ENCODE data around the gene DPYD.
A peak's percentile ranks its signal among the peaks of the same experiment; 100 is the strongest.

The DPYD gene

DNA sequence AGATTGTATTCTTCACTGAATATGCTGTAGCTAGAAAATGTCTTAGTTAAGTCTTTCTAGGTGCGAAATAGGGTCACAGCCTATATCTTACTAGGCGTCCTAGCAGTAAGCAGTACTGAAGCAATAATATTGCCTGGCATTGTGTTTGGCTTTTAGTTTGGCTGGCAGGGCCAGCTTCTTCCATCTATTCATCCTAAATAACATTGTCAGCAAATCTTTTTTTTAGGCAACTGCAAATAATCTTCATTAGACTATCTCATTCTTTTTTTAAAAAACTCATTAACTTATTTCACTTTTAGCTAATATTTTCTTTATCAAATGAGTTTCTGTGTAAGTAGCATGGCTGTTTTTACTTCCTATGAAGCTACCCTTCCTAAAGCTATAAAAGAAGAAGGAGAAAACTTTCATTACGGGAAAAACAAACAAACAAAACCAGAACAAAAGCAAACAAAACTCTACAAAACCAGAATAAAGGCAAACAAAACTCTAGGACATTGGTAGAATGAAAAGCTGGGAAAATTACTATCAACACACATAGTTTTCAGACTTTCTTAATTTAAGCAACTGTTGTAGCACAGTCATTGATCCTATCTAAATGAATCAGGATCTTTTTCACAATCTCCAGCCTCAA, 506.0 kb downstream of the DPYD start:
- DNase-seq = no peak

DNA sequence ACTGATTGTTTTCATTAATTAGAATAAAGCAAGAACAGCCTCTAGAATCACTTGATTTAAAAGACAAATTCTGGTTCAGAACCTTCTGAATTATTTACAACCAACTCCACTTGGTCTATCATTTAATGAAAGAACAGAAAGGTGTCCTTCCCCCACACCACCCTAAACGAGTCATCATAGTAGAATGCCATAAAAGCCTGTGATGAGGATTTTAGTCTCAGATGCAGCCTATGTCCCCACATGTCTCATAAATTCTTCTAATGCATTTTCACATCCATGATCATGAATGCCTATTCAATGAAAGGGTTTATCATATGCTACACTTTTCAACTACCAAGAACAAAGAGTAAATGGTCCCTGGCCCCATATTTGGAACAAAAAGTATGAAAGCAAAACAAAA, 508.1 kb downstream of the DPYD start:
- no peak for DNase-seq

DNA sequence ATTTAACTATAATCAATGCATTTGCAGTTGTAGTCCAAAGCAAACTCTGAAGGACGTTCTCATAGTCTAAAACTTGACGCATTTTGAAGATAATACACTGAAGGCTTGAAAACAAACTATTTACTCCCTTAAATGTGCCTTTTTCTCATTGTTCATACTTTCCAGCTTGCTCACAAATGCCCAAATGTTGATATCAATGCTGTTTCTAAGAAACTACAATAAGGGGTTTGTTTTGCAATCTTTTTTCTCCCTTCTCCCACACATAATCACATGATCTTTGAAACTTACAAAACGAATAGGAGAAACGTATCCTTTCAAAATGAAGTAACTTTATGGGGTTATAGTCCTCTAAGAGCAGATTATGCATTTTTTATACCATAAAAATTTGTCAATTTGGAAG, 508.7 kb downstream of the DPYD start:
- no peak for DNase-seq

DNA sequence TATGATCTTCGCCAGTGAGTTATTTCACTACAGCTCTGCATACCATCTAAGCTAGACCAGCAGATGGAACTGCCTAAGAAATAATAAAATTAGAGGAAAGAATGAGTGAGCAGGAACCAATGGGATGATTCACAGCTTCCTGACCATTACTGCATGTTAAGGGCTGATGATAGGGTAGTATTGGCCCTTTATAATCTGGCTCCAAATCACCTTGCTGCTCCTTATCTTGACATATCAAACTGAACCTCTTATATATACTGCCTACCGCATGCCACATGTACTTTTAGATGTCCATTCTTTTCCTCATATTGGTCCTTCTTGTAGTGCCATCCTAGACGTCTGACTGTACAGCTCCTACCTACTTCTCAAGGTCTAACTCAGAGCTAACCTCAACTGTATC, 524.4 kb downstream of the DPYD start:
- no peak for DNase-seq

DNA sequence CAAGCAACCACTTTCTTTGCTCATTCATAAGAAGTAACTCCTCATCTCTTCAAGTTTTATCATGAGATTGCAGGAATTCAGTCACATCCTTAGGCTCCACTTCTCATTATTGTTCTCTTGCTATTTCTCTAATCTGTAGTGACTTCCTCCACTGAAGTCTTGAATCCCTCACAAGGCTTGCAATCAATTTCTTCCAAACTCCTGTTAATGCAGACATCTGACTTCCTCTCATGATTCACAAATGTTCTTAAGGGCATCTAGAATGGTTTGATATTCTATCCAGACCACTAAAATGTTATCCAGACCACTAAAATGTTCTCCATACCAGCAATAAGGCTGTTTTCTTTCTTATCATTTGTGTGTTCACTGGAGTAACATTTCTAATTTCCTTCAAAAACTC, 528.1 kb downstream of the DPYD start:
- no peak for DNase-seq

DNA sequence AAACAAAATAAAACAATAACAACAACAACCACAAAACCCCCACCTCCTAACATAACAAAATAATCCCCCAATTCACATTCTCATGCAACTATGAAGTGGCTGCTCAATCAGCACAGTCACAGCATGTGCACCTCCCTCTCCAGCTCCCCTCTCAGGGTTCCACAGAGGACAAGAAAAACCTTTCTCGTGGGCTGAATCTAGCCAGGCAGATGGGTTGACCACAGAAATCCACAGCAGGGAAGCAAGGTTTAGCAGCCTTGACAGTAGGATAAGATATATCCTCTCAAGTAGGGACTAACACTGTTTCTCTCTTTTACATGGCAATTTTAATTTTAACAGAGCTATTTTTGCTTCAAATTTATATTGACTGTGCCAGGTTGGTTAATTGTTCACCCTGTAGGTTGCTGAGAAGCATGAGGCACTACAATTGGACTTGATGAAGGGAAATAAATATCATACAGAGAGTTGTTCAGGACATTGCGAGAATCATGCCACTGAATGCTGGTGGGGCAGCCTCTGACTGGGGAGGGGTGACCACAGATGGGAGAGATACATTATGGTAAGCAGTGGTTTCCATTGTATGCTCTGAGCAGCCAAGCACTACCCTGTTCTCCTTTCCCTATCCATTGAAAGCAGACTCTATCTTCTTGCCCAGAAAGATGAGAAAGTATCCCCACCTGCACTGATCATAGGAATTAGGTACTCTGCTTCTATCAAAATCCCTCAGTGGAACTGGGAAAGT, 535.1 kb downstream of the DPYD start:
- DNase-seq = peak; percentile 6

DNA sequence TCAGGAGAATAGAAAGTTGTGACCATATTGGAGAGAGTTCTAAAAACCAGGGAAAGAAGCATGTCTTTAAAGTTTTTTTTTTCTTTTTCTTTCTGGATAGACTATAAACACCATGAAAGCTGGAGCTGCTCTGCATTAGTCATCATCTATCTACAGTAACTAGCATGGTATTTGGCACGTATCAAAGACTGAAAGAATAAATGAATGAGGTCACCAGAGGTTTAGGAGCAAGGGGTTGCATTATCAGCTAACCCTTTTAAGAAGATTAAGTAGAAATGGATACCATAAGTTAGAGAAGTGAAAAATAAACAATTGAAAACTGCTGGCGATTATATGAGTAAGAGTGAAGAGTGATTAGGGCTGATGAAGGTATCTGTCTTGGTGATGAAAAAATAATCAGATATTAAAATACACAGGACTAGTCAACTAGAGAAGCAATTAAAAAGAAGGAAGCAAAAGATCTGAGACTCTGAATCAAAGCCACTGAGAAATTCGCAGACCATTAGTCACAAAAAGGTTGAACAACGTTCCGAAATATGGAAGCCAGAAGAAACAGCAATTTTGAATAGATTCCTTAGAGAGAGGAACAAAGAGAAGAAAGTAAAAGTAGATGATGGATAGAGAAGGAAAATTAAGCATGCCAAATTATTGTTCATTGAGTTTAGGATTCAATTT, 536.4 kb downstream of the DPYD start:
- peak; percentile 43 for DNase-seq

DNA sequence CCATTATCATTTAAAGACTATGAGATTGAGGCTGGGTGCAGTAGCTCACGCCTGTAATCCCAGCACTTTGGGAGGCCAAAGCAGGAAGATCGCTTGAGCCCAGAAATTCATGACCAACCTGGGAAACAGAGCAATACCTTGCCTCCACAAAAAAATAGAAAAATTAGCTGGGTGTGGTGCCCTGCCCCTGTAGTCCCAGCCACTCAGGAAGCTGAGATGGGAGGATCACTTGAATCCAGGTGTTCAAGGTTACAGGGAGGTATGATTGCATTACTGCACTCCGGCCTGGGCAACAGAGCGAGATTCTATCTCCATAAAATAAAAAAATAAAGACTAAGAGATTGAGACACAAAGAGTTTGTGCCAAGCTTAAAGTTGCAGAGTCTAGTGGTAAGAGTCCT, 537.0 kb downstream of the DPYD start:
- no peak for DNase-seq

DNA sequence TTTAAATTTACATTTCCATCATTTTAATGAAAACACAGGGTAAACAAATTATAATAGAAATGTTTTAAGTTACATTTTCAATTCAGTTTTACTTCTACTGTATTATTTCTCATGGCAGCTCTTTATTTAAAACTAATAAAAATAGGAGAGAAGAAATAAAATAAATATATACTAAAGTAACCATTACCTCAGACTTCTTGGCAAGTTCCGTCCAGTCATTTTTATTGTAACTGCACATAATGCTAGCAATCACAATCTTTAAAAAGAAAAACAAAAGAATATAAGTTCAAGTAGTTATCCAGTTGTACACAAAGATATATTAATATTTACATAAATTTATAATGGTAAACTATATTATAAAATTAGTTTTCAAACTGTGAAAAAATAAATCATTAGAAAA, 538.6 kb downstream of the DPYD start:
- no peak for DNase-seq

DNA sequence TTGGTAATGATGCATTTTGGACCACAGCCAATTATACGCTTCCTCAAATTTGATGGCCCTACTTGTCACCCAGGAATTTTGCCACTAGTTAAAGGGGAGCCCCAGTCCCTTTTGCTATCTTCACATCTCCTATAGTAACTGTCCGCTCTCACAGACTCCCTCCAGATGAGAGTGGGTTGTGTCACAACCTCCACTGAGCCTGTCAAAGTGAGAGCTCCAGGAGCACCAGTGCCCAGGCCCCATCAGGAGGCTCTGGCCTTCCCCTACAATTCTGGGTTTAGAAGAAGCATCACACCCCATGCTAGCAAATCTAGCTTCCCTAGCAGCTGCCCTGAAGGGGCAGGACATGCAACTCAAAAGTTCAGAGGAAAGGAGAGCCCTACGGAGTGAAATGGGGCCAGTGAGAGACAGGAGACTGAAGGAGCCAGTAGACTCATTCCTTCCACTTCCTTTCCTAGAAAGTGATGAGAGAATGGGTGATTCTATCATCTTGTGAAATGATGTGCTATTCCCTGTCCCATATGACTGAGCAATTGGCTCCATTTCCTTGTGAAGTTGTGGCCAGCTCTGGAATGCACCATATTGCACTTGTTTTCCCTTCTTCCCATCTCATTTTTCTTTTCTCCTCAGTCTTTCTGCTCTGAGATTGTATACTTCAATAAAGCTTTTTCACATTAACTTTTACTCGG, 541.3 kb downstream of the DPYD start:
- no peak for DNase-seq

DNA sequence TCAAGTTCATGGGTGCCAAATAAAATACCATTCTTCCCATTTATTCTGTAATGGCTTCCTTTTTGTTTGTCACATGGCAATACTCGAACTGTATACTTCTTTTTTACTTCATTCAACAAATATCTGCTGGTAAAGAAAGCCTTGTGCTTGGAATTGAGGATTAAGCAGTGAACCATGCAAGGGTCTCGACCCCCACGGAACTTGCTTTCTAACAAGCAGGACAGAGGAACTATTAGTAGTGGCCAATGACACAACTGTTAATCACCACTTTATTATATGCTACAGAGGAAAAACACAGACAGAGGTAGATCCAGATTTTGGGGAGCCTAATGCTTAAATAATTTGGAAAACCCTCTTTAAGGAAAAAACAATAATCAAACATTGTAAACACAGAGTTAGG, 542.2 kb downstream of the DPYD start:
- DNase-seq = no peak

DNA sequence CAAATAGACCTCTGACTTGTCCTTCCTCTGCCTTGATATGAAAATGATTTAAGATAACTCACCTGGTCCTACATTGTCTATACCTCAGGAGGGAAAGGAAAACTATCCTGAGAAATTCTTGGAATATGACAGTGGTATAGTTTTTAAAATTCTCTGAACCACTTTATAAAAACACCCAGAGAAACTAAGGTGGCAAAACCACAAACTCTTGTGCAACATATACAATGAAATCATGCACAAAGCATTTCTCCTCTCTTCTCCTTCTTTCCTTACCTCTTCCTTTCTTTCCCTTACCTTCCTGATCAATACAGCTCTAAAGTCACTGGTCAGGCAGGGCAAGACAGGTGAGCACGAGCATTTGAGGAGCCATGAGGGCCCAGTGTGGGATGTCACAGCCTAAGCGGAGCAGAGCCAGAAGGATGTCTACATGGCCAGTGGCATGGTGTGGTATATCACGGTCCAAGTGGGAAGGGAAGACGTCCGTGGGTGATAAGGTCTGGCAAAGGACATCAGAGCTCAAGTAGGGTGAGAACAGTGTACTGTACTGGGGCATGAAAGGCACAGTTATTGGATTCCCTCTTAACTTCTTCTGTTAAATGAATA, 543.3 kb downstream of the DPYD start:
- no peak for DNase-seq

DNA sequence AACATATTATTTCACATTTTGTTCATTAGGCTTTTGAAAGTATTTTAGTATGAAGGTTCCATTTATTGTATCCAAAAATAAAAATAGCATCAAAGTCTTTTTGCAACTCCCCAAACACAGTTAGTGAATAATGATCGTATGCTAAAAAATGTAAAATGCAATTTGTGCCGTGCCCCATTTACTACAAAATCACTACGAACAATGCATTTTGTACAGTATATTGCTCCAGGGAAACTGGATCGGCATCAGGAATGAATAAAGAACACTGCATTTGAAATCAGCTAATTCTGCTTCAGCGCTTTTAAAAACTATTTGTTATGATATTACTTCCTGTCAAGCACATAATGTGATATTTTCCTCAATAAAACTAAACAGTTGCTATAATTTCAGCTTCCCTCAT, 547.8 kb downstream of the DPYD start:
- DNase-seq = no peak

DNA sequence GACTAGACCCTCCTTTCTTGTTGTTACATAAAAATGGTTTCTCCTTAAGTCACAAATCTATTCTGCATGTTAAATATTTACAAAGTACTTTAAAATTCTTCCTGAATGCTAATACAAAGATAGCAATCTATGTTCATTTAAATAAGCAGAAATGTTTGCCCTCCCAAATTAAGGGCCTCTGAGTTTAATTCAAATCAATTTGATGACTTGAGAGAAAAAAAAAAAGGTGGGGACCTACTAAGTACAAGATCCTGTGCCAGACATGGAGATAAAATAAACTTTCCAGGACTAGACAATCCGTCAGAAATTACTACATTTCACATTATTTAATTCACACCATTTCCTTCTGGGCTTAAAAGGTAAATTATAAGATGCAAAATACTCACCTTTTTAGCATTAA, 548.3 kb downstream of the DPYD start:
- DNase-seq = no peak

DNA sequence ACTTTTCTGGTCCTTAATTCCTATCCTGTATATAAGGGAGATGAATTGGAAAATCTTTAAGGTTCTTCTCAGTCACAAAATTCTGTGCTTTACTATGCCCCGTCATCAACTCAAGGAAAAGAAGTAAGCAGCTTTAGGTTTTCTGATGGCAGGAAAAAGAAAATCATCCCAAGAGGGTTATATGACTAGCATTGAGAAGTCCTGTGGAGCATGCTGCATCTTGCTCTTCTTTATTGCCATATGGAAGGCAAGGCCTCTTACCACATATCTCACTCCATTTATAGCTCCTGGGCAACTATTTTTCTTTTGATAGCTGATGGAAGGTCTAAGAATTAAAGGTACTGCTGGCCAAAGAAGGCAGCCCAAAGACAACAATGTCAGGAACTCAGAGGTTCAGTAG, 552.5 kb downstream of the DPYD start:
- no peak for DNase-seq

DNA sequence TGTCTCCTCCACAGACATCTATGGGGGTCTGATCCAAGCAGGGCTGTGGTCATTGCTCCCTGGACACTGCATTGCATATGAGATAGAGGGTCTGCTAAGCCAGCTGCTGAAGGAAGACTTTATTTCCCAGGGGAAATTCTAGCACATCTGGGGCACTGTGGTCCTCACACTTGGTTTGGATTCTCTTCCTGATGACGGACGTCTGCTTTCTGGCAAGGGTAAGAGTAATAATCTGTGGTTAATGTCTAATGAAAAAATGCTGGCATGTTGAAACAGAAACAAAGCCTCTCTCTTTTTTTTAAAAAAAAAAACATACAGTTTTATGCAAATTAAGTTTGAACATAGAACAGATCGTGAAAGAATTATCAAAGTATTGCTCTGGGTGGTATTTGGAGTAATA, 553.9 kb downstream of the DPYD start:
- DNase-seq = no peak

DNA sequence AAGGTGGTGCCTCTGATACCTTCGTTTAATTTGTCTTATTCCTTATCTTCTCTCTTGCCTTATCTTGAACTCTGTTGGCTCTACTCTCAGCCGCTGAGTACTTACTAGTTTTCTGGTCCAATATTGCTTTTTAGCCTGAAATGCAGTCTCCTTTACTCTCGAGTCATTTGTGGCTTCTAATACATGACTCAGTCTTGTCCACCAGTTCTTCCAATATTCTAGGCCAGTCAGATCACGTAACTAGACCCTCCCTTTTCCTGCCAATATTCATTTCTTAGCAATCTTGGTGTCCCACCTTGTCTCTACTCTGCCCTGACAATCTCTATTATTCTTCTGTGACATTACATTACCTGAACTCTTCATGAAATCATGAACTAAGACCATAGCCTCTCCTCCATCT, 555.8 kb downstream of the DPYD start:
- no peak for DNase-seq

DNA sequence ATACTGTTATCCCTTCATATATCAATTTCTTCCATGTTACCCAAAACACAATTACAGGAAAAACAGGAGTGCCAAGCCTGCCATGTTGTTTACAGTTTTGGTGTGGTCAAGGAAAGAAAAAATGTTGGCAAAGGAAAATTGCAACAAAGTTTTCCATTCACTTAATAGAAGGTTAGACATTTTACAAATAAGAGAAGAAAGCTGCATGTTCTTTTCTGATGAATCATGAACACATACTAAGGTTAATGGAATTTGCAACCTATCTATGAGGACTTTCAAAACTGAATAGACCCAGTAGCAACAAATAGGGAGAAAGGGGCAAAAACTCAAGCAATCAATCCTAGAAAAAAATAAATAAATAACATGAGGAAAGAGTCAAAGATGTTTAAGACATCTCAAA, 556.7 kb downstream of the DPYD start:
- DNase-seq = no peak

DNA sequence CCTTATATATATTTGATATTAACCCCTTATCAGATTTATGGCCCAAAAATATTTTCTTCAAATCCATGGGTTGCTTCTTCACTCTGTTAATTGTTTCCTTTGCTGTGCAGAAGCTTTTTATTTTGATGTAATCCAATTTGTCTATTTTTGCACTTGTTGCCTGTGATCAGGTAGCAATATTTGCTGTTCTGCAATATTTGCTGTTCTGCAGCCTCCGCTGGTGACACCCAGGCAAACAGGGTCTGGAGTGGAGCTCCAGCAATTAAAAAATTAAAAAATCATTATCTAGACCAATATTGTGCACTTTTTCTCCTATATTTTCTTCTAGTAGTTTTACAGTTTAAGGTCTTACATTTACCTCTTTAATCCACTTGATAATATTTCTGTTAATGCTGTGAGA, 564.5 kb downstream of the DPYD start:
- no peak for DNase-seq

DNA sequence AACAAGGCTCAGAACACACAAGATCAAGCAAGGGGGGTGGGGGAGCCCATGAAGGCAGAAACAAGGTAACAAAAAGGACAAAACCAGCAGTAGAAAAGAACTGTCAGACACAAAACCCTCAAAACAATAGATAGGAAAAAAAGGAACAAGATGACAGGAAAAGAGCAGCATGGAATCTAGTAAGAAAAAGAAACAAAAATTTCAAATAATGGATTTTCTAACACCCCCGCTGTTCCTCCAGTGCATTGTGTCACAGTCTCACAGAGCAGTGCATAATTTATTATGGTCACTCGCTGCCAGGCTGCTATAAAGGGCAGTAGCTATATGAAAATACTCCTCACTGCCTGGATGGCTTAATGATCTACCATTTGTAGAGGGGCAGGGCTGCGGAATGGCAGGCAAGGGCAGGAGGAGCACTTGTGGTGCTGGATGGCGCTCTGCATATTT, 567.9 kb downstream of the DPYD start:
- DNase-seq = no peak

DNA sequence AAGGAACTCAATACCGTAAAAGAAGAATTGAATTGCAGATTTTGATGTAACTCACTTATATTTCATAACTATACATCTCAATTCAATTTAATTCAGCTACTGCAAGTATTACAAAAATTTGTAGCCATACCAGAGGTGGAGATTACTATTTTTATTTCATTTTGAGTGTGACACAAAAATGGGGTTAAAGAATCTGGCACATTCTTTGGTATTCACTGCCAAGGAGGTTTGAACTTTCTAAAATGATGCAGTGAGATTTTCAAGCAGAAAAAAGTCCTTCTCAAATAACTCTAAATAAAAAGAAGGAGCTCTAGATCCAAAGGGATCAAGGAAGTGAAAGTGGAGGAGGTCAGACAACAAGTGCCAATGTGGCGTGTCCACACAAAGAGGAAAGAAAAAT, 569.0 kb downstream of the DPYD start:
- no peak for DNase-seq

DNA sequence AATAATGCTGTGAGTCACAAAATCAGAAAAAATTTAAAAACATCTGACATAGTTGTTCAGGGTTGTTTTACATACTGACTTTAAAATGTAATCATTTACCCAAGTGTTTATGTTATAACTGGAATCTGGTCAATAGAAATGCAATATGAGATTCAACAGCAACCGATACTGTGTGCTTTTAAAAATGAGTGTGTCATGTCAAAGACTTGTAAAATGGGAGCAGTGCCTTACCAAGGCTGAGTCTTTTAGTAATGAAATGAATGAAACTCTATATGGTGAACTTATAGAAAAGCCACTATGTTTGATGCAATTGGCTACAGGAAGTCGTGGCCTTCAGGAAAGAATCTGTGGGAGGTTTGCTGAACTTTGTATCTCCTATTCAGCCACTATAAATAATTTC, 570.2 kb downstream of the DPYD start:
- DNase-seq = no peak

DNA sequence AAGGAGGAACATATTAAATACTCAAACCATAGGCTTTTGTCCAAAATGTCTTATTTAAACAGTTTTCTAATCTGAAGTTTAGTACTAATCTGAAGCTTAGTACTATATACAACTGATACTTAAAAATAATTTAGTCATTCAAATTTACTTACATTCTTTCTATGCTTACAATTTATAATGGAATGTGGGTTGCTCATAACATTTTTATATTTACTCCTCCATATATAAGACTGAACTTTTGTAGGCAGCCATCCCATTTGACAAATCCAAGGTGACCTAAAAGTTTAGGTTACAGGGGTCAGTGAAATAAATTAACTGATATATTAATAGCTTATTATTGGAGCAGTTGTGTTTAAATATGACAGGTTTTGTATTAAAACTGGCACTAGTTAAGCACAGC, 570.6 kb downstream of the DPYD start:
- no peak for DNase-seq

Measured in NCI-H82 (cell line).